Lower leg skin (tissue), 4 donors: ENCODE results near the gene GMCL2. TPM values are rescaled to one million over a fixed set of nuclear protein-coding genes. Genes with fewer than 3 reads are reported as not detected.
A peak's percentile ranks its signal among the peaks of the same experiment; 100 is the strongest.
"Not testable (repeated sequence)": the region's sequence is repeated elsewhere in the genome, so short reads cannot be mapped to it uniquely, and the experiment has no call there.

Source experiments
- DNase-seq, 2 donors: peaks; one replicate each; pipeline ENCODE4 v3.0.0-alpha.2; 2019; ENCODE audit warnings: low spot score in 2 of 2
- H3K4me3 ChIP-seq: fragments of 200-600 bp; sonication (generic); 2 replicates; pipeline ENCODE4 v1.5.1; 2017; ENCODE audit warnings: mild to moderate bottlenecking, low read depth; ENCODE audit not compliant: poor library complexity, severe bottlenecking
- CTCF ChIP-seq, 3 donors: fragments of 450-650 bp; IDR thresholded peaks; one replicate each; pipeline ENCODE4 v1.5.1; 2016; ENCODE audit warnings: antibody characterized with exemption in 3 of 3, mild to moderate bottlenecking in 3 of 3, moderate library complexity in 2 of 3
- POLR2A ChIP-seq, 2 donors: fragments of 450-650 bp; IDR thresholded peaks; one replicate each; pipeline ENCODE4 v1.6.1; 2016 to 2017; ENCODE audit warnings: antibody characterized with exemption in 2 of 2, mild to moderate bottlenecking in 1 of 2, moderate library complexity in 1 of 2
- WGBS, 2 donors: methylation state at CpG; one replicate each; pipeline ENCODE4 v1.1.5; 2018; 5-methylcytosine and 5-hydroxymethylcytosine counted together
- intact Hi-C: fragments of 100-400 bp; cut with DNase I; formaldehyde crosslinking; loops from one replicate; pipeline ENCODE4 v1.15.0; 2023; ENCODE audit warnings: low total_unique reads
- total RNA-seq, 4 donors: library from RNA; depleted of rRNA; stranded (reverse); fragments of >200 nt; gene quantifications; one replicate each; pipeline ENCODE4 v1.1.0, GENCODE V29; 2016

Gene GMCL2
- total RNA-seq, 4 donors from 2014 or later, result not detected

GRCh38 chr5:178202541-178202940 is 15.4 kb upstream of the GMCL2 start:
- intact Hi-C loops, result no loop called here
- TF ChIP-seq POLR2A (IDR thresholded peaks at IDR 0.05), result no peak
- no peak for TF ChIP-seq CTCF (IDR thresholded peaks at IDR 0.05)

GRCh38 chr5:178201927-178202235 is 14.7 kb upstream of the GMCL2 start:
- intact Hi-C loops, result no loop called here
- H3K4me3 ChIP-seq, result no peak overlapping the region
- no peak for TF ChIP-seq CTCF (IDR thresholded peaks at IDR 0.05)
- TF ChIP-seq POLR2A (IDR thresholded peaks at IDR 0.05), result no peak
- no peak for DNase-seq
- WGBS, 2 donors, result 20 to 26% methylated on average over 2 of the region's 2 CpGs

More at GRCh38 chr5:178202541-178202940, 15.4 kb upstream of the GMCL2 start:
- H3K4me3 ChIP-seq, result no peak overlapping the region
- 95 to 96% methylated on average over 10 of the region's 10 CpGs for WGBS, 2 donors
- no peak for DNase-seq

GRCh38 chr5:178201221-178201926 is 14.2 kb upstream of the GMCL2 start:
- TF ChIP-seq POLR2A (IDR thresholded peaks at IDR 0.05), result no peak
- no peak for TF ChIP-seq CTCF (IDR thresholded peaks at IDR 0.05)
- WGBS, 2 donors, result 65 to 74% methylated on average over 14 of the region's 14 CpGs
- intact Hi-C loops, result no loop called here
- peak in 1 of 2 donors; percentile 58 for DNase-seq
- no peak overlapping the region for H3K4me3 ChIP-seq

- 58 to 61% methylated on average over 12 of the region's 12 CpGs for WGBS, 2 donors
- peak in 1 of 2 donors; percentile 64 for DNase-seq
- TF ChIP-seq CTCF (IDR thresholded peaks at IDR 0.05) (no peak), POLR2A (IDR thresholded peaks at IDR 0.05) (no peak)
These were observed 12.6 kb upstream of the GMCL2 start for GRCh38 chr5:178199581-178200434.

GRCh38 chr5:178198706-178199105 is 11.5 kb upstream of the GMCL2 start:
- no peak overlapping the region for H3K4me3 ChIP-seq
- no peak for TF ChIP-seq POLR2A (IDR thresholded peaks at IDR 0.05)
- no peak for TF ChIP-seq CTCF (IDR thresholded peaks at IDR 0.05)
- WGBS, 2 donors, result 81 to 85% methylated on average over 11 of the region's 11 CpGs
- peak in 1 of 2 donors; percentile 40 for DNase-seq
- intact Hi-C loops, result no loop called here

More at GRCh38 chr5:178199581-178200434, 12.6 kb upstream of the GMCL2 start:
- intact Hi-C loops, result no loop called here
- H3K4me3 ChIP-seq, result no peak overlapping the region

- 87% methylated on average over 10 to 11 of the region's 11 CpGs for WGBS, 2 donors
- peak in 1 of 2 donors; percentile 63 for DNase-seq
- intact Hi-C loops, H3K4me3 ChIP-seq: not testable (repeated sequence)
These were observed 11.0 kb upstream of the GMCL2 start for GRCh38 chr5:178198151-178198550.
